Stimulated activated CD4-positive, alpha-beta T cell treated with anti-CD3 and anti-CD28 coated beads, Interleukin-1b, Interleukin-23, amount 100 ng/mL, for 24 hours (primary cell): ENCODE data around the gene C13orf42.
"Not testable (repeated sequence)": the region's sequence is repeated elsewhere in the genome, so short reads cannot be mapped to it uniquely, and the experiment has no call there.

ENCODE experiments used
- DNase-seq, 4 experiments: peaks; one replicate each; pipeline ENCODE4 v3.0.0-alpha.2; 2020; ENCODE audit warnings: low read depth in 4 of 4, low spot score in 1 of 4

The C13orf42 gene

GRCh38 chr13:51122868-51123566 lies 11.9 kb upstream of the C13orf42 start:
- no peak for DNase-seq

DNA sequence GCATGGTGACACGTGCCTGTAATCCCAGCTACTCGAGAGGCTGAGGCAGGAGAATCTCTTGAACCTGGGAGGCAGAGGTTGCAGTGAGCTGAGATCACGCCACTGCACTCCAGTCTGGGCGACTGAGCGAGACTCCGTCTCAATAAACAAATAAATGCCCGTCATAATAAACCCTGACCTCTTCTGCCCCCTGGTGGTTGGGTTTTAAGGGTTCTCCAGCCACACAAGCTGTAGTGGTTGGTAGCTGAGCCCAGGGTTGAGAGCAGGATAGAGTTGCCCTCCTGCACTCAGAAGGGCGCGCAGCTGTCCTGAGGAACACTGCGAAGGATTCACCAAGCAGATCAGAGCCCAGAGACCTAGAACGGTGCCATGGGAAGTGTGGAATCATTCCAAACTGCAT lies 9.8 kb upstream of the C13orf42 start:
- peak in 1 of 4 experiments; percentile 5 for DNase-seq

DNA sequence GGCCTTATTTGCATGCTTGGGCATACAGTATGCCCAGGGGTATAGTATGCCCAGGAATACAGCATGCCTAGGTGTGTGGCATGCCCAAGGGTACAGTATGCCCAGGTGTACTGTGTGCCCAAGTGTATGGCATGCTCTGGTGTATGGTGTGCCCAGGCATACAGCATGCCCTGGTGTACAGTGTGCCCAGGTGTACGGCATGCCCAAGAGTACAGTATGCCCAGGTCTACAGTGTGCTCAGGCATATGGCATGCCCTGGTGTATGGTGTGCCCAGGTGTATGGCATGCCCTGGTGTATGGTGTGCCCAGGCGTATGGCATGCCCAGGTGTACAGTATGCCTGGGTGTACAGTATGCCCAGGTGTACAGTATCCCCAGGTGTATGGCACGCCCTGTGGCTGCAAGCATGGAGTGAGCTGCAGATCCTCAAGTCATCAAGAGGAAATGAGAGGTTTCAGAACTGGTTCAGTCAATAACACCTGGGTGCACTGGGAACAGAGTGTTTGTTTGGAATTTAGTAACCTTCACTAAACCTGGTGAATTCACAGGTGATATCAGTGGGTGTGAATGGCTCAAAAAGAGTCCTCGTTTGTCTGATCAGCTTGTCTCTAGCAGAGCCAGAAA lies 7.8 kb upstream of the C13orf42 start:
- no peak for DNase-seq

- no peak for DNase-seq
These were observed 2.9 kb upstream of the C13orf42 start for GRCh38 chr13:51113969-51114368.

DNA sequence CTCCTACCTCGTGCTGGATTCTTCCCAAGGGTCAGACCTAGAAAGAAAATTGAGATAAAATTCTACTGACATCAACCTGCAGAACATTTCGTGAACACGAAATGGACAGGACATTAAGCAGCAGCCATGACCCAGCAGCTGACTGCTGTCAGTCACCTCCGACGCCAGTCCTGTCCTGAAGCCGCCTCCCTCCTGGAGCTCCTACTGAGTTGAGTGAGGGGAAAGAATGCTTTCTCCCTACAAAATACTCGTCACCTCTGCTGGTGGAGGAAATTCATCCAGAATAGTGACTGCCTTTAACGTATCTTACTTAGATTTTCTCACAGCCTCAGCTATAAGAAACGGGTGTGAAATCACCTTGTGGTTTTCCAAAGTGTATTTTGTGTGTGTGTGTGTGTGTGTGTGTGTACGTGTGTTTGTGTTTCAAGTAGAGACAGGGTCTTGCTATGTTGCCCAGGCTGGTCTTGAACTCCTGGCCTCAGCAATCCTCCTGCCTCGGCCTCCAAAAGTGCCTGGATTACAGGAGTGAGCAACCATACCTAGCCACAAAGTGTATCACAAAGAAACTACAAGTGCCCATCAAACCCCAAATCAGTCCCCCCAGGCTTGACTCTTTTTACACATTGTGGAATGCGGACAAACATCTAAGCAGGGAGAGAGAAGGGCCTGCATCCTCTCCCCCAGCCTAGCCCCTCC lies 2.3 kb upstream of the C13orf42 start:
- DNase-seq, result no peak

- no peak for DNase-seq
These were observed 1.7 kb upstream of the C13orf42 start for GRCh38 chr13:51112771-51113170.

GRCh38 chr13:51111997-51112396 lies 923 bp upstream of the C13orf42 start:
- no peak for DNase-seq

DNA sequence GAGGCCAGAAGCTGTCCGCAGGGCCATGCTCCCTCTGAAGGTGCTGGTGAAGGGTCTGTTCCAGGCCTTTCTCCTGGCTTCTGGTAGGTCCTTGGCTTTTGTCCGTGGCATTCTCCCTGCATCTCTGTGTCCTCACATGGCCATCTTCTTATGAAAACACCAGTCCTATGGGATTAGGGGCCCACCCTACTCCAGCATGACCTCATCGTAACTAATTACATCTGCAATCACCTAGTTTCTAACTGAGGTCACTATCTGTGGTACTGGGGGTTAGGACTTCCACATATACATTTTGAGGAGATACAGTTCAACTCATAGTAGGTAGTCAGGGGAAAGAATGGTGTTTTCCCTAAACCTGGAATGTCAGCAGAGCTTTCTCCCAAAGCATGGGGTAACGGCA lies 3.1 kb downstream of the C13orf42 start:
- DNase-seq, result no peak

DNA sequence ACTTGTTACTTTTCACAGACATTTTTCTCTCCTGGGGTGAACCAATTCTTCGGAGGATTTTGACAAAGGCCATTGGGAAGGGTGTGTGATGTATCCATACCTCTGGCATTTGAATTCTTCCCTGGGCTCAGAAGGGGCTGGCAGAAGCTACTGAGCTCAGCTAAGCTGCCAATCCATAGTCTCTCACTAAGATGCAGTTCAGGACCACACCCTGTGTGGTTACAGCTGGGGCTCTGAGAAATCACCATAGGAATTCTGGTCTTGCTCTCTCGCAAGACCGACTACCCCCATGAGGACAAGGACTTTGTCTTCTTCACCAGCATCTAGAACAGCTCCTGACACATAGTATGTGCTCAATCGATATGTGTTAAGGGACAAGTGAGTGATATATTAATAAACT lies 6.0 kb downstream of the C13orf42 start:
- DNase-seq, result no peak

GRCh38 chr13:51101636-51102235 lies 9.3 kb downstream of the C13orf42 start:
- DNase-seq, result no peak

DNA sequence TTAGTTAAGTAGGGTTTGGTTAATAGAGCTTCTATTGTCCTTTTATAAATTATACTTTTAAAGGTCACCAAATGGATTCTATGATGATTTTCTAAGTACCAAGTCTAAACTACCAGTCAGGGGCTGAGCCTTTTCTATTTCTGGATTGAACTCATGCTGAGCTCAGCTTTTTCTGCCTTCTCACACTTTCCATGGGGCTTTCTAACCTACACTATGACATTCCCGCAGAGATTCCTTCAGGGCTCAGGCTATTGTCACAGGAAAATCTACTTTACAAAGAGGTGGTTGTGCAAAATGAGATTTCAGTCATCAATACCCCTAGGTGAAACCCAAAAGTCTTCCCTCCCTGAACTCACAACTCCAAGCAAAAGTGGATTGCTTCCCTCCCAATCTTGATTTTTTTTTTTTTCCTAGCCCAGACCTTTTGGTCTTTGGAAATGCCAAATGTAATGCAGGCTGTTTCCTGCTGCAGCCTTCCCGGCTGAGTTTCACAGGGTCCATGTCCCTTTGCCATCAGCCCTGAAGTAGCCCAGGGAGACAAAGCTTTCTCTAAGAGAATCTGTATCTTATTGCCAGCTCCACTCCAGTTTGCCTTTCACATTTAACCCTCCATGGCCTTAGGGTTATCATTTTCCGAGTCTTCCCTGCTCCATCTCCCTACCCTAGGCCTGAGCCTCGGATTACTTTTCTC lies 13.6 kb downstream of the C13orf42 start:
- no peak for DNase-seq

DNA sequence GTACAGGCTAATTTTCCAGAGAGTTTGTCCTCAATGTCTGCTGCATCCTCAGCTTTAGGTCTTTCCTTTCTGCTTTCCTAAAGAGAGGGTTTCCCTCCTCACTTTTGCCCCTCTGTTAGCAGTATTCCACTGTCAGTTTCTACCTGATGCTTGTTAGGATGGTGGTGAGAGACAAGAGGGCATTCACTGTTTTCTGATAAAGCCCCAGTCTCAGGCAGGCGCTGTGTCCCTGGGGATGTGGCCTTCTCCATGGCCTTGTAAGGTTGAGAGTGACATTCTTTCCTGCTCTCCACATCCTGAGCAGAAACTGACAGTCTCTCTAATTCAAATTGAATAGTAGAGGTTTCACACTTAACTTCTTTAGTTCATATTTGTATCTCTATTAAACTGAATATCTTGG lies 14.9 kb downstream of the C13orf42 start:
- DNase-seq, result no peak

GRCh38 chr13:51093574-51093973 lies 17.5 kb downstream of the C13orf42 start:
- DNase-seq, result no peak

- DNase-seq, result no peak
These were observed 19.2 kb downstream of the C13orf42 start for GRCh38 chr13:51091839-51092238.

DNA sequence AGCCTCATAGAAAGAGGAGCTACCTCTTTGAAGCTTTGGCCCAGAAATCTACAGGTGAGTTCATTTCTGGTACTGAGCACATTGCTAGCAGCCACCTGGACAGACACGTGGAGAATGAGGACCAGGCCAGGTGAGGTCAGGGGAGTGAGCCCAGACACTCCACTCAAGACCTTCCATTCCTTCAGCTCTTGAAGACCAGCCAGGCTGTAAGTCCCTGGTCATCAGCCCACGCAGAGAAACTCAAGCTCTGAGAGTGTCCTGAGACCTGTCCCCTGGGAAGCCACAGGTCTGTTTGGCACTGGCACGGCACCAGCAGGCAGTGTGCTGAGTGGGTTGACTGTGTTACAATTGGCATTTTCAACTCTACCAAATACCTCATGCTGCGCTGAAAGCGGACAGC lies 27.4 kb downstream of the C13orf42 start:
- DNase-seq, result no peak

DNA sequence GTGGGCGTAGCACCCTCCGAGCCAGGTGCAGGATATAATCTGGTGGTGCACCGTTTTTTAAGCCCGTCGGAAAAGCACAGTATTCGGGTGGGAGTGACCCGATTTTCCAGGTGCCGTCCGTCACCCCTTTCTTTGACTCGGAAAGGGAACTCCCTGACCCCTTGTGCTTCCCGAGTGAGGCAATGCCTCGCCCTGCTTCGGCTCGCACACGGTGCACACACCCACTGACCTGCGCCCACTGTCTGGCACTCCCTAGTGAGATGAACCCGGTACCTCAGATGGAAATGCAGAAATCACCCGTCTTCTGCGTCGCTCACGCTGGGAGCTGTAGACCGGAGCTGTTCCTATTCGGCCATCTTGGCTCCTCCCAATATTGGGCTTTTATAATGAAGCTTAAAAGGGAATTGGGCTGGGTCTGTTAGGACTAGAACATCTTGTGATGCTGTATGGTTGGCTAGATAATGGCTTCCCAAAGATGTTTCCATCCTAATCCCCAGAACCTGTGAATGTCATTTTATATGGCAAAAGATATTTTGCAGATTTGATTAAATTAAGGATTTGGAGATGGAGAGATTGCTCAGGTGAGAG lies 30.5 kb downstream of the C13orf42 start:
- DNase-seq, result not testable (repeated sequence)

- no peak for DNase-seq
These were observed 39.6 kb downstream of the C13orf42 start for GRCh38 chr13:51071493-51071892.

GRCh38 chr13:51070005-51070649 lies 40.9 kb downstream of the C13orf42 start:
- DNase-seq, result peak; percentile 54 to 71 (median 62)

- DNase-seq, result no peak
These were observed 42.6 kb downstream of the C13orf42 start for GRCh38 chr13:51068501-51068900.

- DNase-seq, result no peak
These were observed 43.4 kb downstream of the C13orf42 start for GRCh38 chr13:51067706-51068105.
